Caco-2 (cell line): ENCODE data around the gene SLC36A1. TPM values are rescaled to one million over a fixed set of nuclear protein-coding genes. Genes with fewer than 3 reads are reported as not detected.

Source experiments
- BruUV-seq: library from RNA; stranded (reverse); fragments of 400-500 nt; replicated peaks from 2 replicates; lab custom pipeline; 2021; lab: Mats Ljungman, UMichigan
- CTCF ChIA-PET: fragments of 300-600 bp; sonication (Branson Sonifier 250); formaldehyde crosslinking; loops from one replicate; lab custom pipeline; 2022; ENCODE audit warnings: antibody characterized with exemption; lab: Charles Lee
- POLR2A ChIA-PET: fragments of 300-600 bp; sonication (Branson Sonifier 250); formaldehyde crosslinking; loops from one replicate; lab custom pipeline; 2022; ENCODE audit warnings: antibody characterized with exemption; lab: Charles Lee
- DNase-seq, 2 experiments: peaks; one replicate each; pipeline versions ENCODE4 v3.0.0 to v3.0.0-alpha.2; 2020 to 2022
- H3K27me3 ChIP-seq: replicated peaks from 2 replicates; pipeline ENCODE4 v1.6.0; 2011; ENCODE audit warnings: low read length; ENCODE audit not compliant: control insufficient read depth, insufficient read depth
- H3K36me3 ChIP-seq: 2 replicates; pipeline ENCODE4 v1.5.1; 2011; ENCODE audit warnings: low read length; ENCODE audit not compliant: control insufficient read depth, insufficient read depth
- H3K4me1 ChIP-seq: fragments of 250-450 bp; sonication (Bioruptor Pico); 2 replicates; pipeline ENCODE4 v1.5.1; 2020; ENCODE audit warnings: mild to moderate bottlenecking
- H3K4me3 ChIP-seq: 2 replicates; pipeline ENCODE4 v1.5.1; 2011; ENCODE audit warnings: low read depth, mild to moderate bottlenecking, control low read depth, low read length
- H3K9me3 ChIP-seq: fragments of 250-450 bp; sonication (Bioruptor Pico); 2 replicates; pipeline ENCODE4 v1.5.1; 2020; ENCODE audit warnings: mild to moderate bottlenecking, moderate library complexity
- H3K27ac Mint-ChIP-seq: one replicate; pipeline ENCODE4 v1.8.0; 2022; ENCODE audit warnings: mixed read lengths; ENCODE audit not compliant: unreplicated experiment
- H3K27me3 Mint-ChIP-seq: one replicate; pipeline ENCODE4 v1.8.0; 2022; ENCODE audit warnings: mixed read lengths; ENCODE audit not compliant: insufficient read depth, unreplicated experiment
- H3K36me3 Mint-ChIP-seq: one replicate; pipeline ENCODE4 v1.8.0; 2022; ENCODE audit warnings: mild to moderate bottlenecking, mixed read lengths; ENCODE audit not compliant: insufficient read depth, unreplicated experiment
- H3K4me1 Mint-ChIP-seq: one replicate; pipeline ENCODE4 v1.8.0; 2022; ENCODE audit warnings: low read depth, mixed read lengths; ENCODE audit not compliant: unreplicated experiment
- H3K4me3 Mint-ChIP-seq: one replicate; pipeline ENCODE4 v1.8.0; 2022; ENCODE audit warnings: mild to moderate bottlenecking, moderate library complexity, mixed read lengths; ENCODE audit not compliant: unreplicated experiment
- H3K9me3 Mint-ChIP-seq: one replicate; pipeline ENCODE4 v1.8.0; 2022; ENCODE audit warnings: mixed read lengths; ENCODE audit not compliant: unreplicated experiment
- CTCF ChIP-seq, 2 experiments: fragments of 200-600 bp in 1 of 2; IDR thresholded peaks; 1 replicate in 1 of 2; 2 replicates in 1 of 2; pipeline versions ENCODE4 v1.5.1 to v1.8.0; 2011 to 2022; ENCODE audit warnings: antibody characterized with exemption in 1 of 2, control low read depth in 1 of 2, inconsistent platforms in 1 of 2, low read depth in 1 of 2, low read length in 1 of 2, mild to moderate bottlenecking in 1 of 2, moderate library complexity in 1 of 2; ENCODE audit not compliant: insufficient read depth in 1 of 2, severe bottlenecking in 1 of 2, unreplicated experiment in 1 of 2
- intact Hi-C: fragments of 100-400 bp; cut with micrococcal nuclease; formaldehyde crosslinking; loops from one replicate; pipeline ENCODE4 v1.10.0; 2022; ENCODE audit not compliant: unreplicated experiment
- microRNA-seq: library from miRNA; unstranded; fragments of <30 nt; microRNA quantifications from one replicate; pipeline ENCODE4 v1.2.0, GENCODE V29; 2022
- total RNA-seq: library from RNA; stranded (reverse); gene quantifications from 2 replicates; pipeline ENCODE4 v1.2.3, GENCODE V29; 2022

SLC36A1 gene
- total RNA-seq, 1 experiment from 2014 or later = 18.2 TPM

GRCh38 chr5:151541571-151541970 is 94.2 kb downstream of the SLC36A1 start:
- Mint-ChIP-seq H3K4me3 (no peak overlapping the region), H3K4me1 (no peaks in the 10 kb centered on the region), H3K36me3 (no peaks in the 10 kb centered on the region), H3K9me3 (no peaks in the 10 kb centered on the region), H3K27ac (no peak overlapping the region), H3K27me3 (peaks cover 10% of the 10 kb centered on the region)
- DNase-seq = no peak
- Histone ChIP-seq H3K27me3 (no peaks in the 10 kb centered on the region), H3K4me3 (no peak overlapping the region), H3K36me3 (no peaks in the 10 kb centered on the region), H3K4me1 (no peaks in the 10 kb centered on the region), H3K9me3 (no peaks in the 10 kb centered on the region)
- POLR2A ChIA-PET = no interaction called here
- CTCF ChIA-PET = no interaction called here
- no peak for TF ChIP-seq CTCF (IDR thresholded peaks at IDR 0.05; ENCODE audit: insufficient read depth in 1 of 2, low read depth in 1 of 2, low read length in 1 of 2, severe bottlenecking in 1 of 2, unreplicated experiment in 1 of 2)
- intact Hi-C loops = no loop called here
- BruUV-seq = no TSS peak

Small RNA genes within 50 kb of the gene (microRNA-seq; reads per million reads assigned to microRNA genes)
- gene MIR6499 = not detected

Other genes starting within 250 kb of the SLC36A1 start
- gene CCDC69, start 223.5 kb upstream of the SLC36A1 start, total RNA-seq = 5.1 TPM in 2 replicates
- 27.6 and 28.0 TPM in 2 replicates for gene GM2A, start 194.4 kb upstream of the SLC36A1 start, total RNA-seq
- gene SLC36A3, start 143.8 kb upstream of the SLC36A1 start, total RNA-seq = not detected in 2 replicates
- not detected in 2 replicates for gene SLC36A2, start 100.0 kb upstream of the SLC36A1 start, total RNA-seq
- 0.21 and 0.32 TPM in 2 replicates for gene FAT2, start 143.7 kb downstream of the SLC36A1 start, total RNA-seq
- 16.1 and 22.7 TPM in 2 replicates for gene SPARC, start 239.3 kb downstream of the SLC36A1 start, total RNA-seq